PC-9 (cell line): ENCODE measurements around the gene FBXO5. TPM values are rescaled to one million over a fixed set of nuclear protein-coding genes. Genes with fewer than 3 reads are reported as not detected.

Experiments used
- BruUV-seq: library from RNA; stranded (reverse); fragments of 400-500 nt; replicated peaks from 2 replicates; lab custom pipeline; 2021; lab: Mats Ljungman, UMichigan
- CTCF ChIA-PET: fragments of 300-600 bp; sonication (Branson Sonifier 250); formaldehyde crosslinking; loops from one replicate; lab custom pipeline; 2022; ENCODE audit warnings: antibody characterized with exemption; lab: Charles Lee
- POLR2A ChIA-PET: fragments of 300-600 bp; sonication (Branson Sonifier 250); formaldehyde crosslinking; loops from one replicate; lab custom pipeline; 2022; ENCODE audit warnings: antibody characterized with exemption; ENCODE audit not compliant: unreplicated experiment; lab: Charles Lee
- DNase-seq, 2 experiments: peaks; one replicate each; pipeline versions ENCODE4 v3.0.0 to v3.0.0-alpha.2; 2015 to 2022; ENCODE audit warnings: mixed read lengths in 1 of 2
- H2AFZ ChIP-seq: fragments of 200-600 bp; sonication (generic); 2 replicates; pipeline ENCODE4 v1.8.1; 2017; ENCODE audit warnings: antibody characterized with exemption
- H3F3A ChIP-seq: fragments of 200-600 bp; sonication (generic); 2 replicates; pipeline ENCODE4 v1.8.1; 2017; ENCODE audit warnings: antibody characterized with exemption, mild to moderate bottlenecking, low read depth; ENCODE audit not compliant: insufficient read depth
- H3K27ac ChIP-seq: fragments of 200-600 bp; sonication (generic); 2 replicates; pipeline ENCODE4 v1.6.1; 2016; ENCODE audit warnings: mixed run types
- H3K27me3 ChIP-seq: fragments of 200-600 bp; sonication (generic); 2 replicates; pipeline ENCODE4 v1.6.1; 2016; ENCODE audit warnings: low read depth, mixed run types; ENCODE audit not compliant: insufficient read depth
- H3K36me3 ChIP-seq: fragments of 200-600 bp; sonication (generic); 2 replicates; pipeline ENCODE4 v1.6.1; 2016; ENCODE audit warnings: low read depth, mixed run types
- H3K4me1 ChIP-seq: fragments of 200-600 bp; sonication (generic); replicated peaks from 2 replicates; pipeline ENCODE4 v1.6.1; 2016; ENCODE audit warnings: mixed run types; ENCODE audit not compliant: insufficient read depth
- H3K4me2 ChIP-seq: fragments of 200-600 bp; sonication (generic); 2 replicates; pipeline ENCODE4 v1.6.1; 2017; ENCODE audit warnings: mixed run types
- H3K4me3 ChIP-seq: fragments of 200-600 bp; sonication (generic); 2 replicates; pipeline ENCODE4 v1.6.1; 2016; ENCODE audit warnings: mixed run types
- H3K79me2 ChIP-seq: fragments of 200-600 bp; sonication (generic); 2 replicates; pipeline ENCODE4 v1.6.1; 2017; ENCODE audit warnings: low read depth, mixed run types
- H3K9me2 ChIP-seq: fragments of 200-600 bp; sonication (generic); 2 replicates; pipeline ENCODE4 v1.8.1; 2017; ENCODE audit warnings: mild to moderate bottlenecking; ENCODE audit not compliant: insufficient read depth
- H3K9me3 ChIP-seq: fragments of 200-600 bp; sonication (generic); 2 replicates; pipeline ENCODE4 v1.8.1; 2016; ENCODE audit warnings: low read depth; ENCODE audit not compliant: insufficient read depth
- H4K20me1 ChIP-seq: fragments of 200-600 bp; sonication (generic); 2 replicates; pipeline ENCODE4 v1.8.1; 2017; ENCODE audit not compliant: insufficient read depth
- CTCF ChIP-seq: fragments of 200-600 bp; sonication (generic); conservative IDR thresholded peaks from 2 replicates; pipeline ENCODE4 v1.6.1; 2017; ENCODE audit warnings: mixed run types, antibody characterized with exemption, mild to moderate bottlenecking, moderate library complexity
- EZH2 ChIP-seq: fragments of 200-600 bp; sonication (generic); IDR thresholded peaks from 2 replicates; pipeline ENCODE4 v1.8.0; 2017; ENCODE audit warnings: antibody characterized with exemption, low read depth
- intact Hi-C: fragments of 100-400 bp; cut with micrococcal nuclease; formaldehyde crosslinking; loops from one replicate; pipeline ENCODE4 v1.10.0; 2022; ENCODE audit not compliant: unreplicated experiment
- total RNA-seq: library from RNA; stranded (reverse); gene quantifications from 2 replicates; pipeline ENCODE4 v1.2.3, GENCODE V29; 2021

Gene FBXO5
- total RNA-seq, 1 experiment from 2014 or later = 20.6 TPM

- Histone ChIP-seq H3K36me3 (no peaks in the 10 kb centered on the region), H3K4me2 (no peak overlapping the region), H3K9me2 (no peaks in the 10 kb centered on the region), H4K20me1 (no peaks in the 10 kb centered on the region), H3K9me3 (no peaks in the 10 kb centered on the region), H3K27ac (no peak overlapping the region), H3K4me3 (no peak overlapping the region), H2AFZ (no peak overlapping the region), H3K79me2 (no peaks in the 10 kb centered on the region), H3K4me1 (no peaks in the 10 kb centered on the region), H3F3A (no peaks in the 10 kb centered on the region), H3K27me3 (no peaks in the 10 kb centered on the region)
- BruUV-seq = no TSS peak
- intact Hi-C loops = no loop called here
- ChIA-PET POLR2A (no interaction called here), CTCF (no interaction called here)
- DNase-seq = no peak
- TF ChIP-seq EZH2 (no peak), CTCF (no peak)
Observed at GRCh38 chr6:153018355-153018754, 35.5 kb upstream of the FBXO5 start.

- H3K9me2 ChIP-seq = no peaks in the 10 kb centered on the region
- ChIA-PET POLR2A (no interaction called here), CTCF (no interaction called here)
- no peak overlapping the region for H2AFZ ChIP-seq
- TF ChIP-seq CTCF = no peak
- no peak for TF ChIP-seq EZH2
- no peaks in the 10 kb centered on the region for H3F3A ChIP-seq
- H3K4me3 ChIP-seq = no peak overlapping the region
- no peaks in the 10 kb centered on the region for H3K79me2 ChIP-seq
- no peak overlapping the region for H3K27ac ChIP-seq
- no TSS peak for BruUV-seq
- intact Hi-C loops = no loop called here
- no peak overlapping the region for H3K4me2 ChIP-seq
- H3K9me3 ChIP-seq = no peaks in the 10 kb centered on the region
- no peak for DNase-seq
- no peaks in the 10 kb centered on the region for H4K20me1 ChIP-seq
- no peaks in the 10 kb centered on the region for H3K27me3 ChIP-seq
- H3K36me3 ChIP-seq = no peaks in the 10 kb centered on the region
- H3K4me1 ChIP-seq = no peaks in the 10 kb centered on the region
Observed at GRCh38 chr6:153016846-153017245, 34.0 kb upstream of the FBXO5 start.

GRCh38 chr6:153015094-153015640, 32.3 kb upstream of the FBXO5 start:
- ChIA-PET POLR2A (no interaction called here), CTCF (no interaction called here)
- intact Hi-C loops = no loop called here
- DNase-seq = peak in 1 of 2 experiments; percentile 35
- no peaks in the 10 kb centered on the region for H3K36me3 ChIP-seq
- H3K4me2 ChIP-seq = no peak overlapping the region
- no peak overlapping the region for H3K4me3 ChIP-seq
- BruUV-seq = no TSS peak
- no peaks in the 10 kb centered on the region for H3K27me3 ChIP-seq
- H3K4me1 ChIP-seq = no peaks in the 10 kb centered on the region
- no peak for TF ChIP-seq EZH2
- no peak for TF ChIP-seq CTCF
- H3F3A ChIP-seq = no peaks in the 10 kb centered on the region
- H3K79me2 ChIP-seq = no peaks in the 10 kb centered on the region
- no peaks in the 10 kb centered on the region for H4K20me1 ChIP-seq
- no peaks in the 10 kb centered on the region for H3K9me2 ChIP-seq
- H3K9me3 ChIP-seq = no peaks in the 10 kb centered on the region
- no peak overlapping the region for H3K27ac ChIP-seq
- no peak overlapping the region for H2AFZ ChIP-seq
